GM23248 (cell line): ENCODE results near the gene ENOX1.

Experiments used
- EZH2 ChIP-seq: fragments of 200-600 bp; sonication (generic); IDR thresholded peaks from 2 replicates; pipeline ENCODE4 v1.6.1; 2018; ENCODE audit warnings: antibody characterized with exemption, mild to moderate bottlenecking; ENCODE audit not compliant: insufficient read depth, poor library complexity, severe bottlenecking
- EZH2phosphoT487 ChIP-seq: fragments of 200-600 bp; sonication (generic); IDR thresholded peaks from 2 replicates; pipeline ENCODE4 v1.6.1; 2018; ENCODE audit warnings: antibody characterized with exemption, moderate library complexity, mild to moderate bottlenecking, low read depth; ENCODE audit not compliant: insufficient read depth

GRCh38 chr13:43325636-43326035 is 461.1 kb downstream of the ENOX1 start:
- no peak for TF ChIP-seq EZH2phosphoT487
- no peak for TF ChIP-seq EZH2
